Left lung (tissue), 14 donors: ENCODE data around the gene PMAIP1. TPM values are rescaled to one million over a fixed set of nuclear protein-coding genes. Genes with fewer than 3 reads are reported as not detected.
"Not testable (repeated sequence)": the region's sequence is repeated elsewhere in the genome, so short reads cannot be mapped to it uniquely, and the experiment has no call there.

ENCODE experiments used
- ATAC-seq: fragments of 200-7000 bp; cut with Tn5 transposase; one replicate; pipeline ENCODE4 v1.9.1; 2020; ENCODE audit warnings: moderate library complexity
- DNase-seq, 4 donors: peaks; one replicate each; pipeline ENCODE4 v3.0.0-alpha.2; 2013 to 2020
- H3K27ac ChIP-seq, 2 donors: fragments of 200-600 bp; sonication (generic) in 1 of 2; one replicate each; pipeline versions ENCODE4 v1.5.0 to v1.8.0; 2020 to 2021
- H3K27me3 ChIP-seq, 2 donors: fragments of 200-600 bp; sonication (generic) in 1 of 2; one replicate each; pipeline versions ENCODE4 v1.5.0 to v1.8.0; 2020 to 2021
- H3K36me3 ChIP-seq, 2 donors: fragments of 200-600 bp; sonication (generic) in 1 of 2; one replicate each; pipeline versions ENCODE4 v1.5.0 to v1.8.0; 2020 to 2021
- H3K4me1 ChIP-seq, 2 donors: fragments of 200-600 bp; one replicate each; pipeline ENCODE4 v1.8.0; 2021
- H3K4me3 ChIP-seq, 2 donors: fragments of 200-600 bp; sonication (generic) in 1 of 2; one replicate each; pipeline versions ENCODE4 v1.5.0 to v1.8.0; 2020 to 2021; ENCODE audit warnings: mild to moderate bottlenecking in 1 of 2
- H3K9me3 ChIP-seq, 2 donors: fragments of 200-600 bp; sonication (generic) in 1 of 2; one replicate each; pipeline versions ENCODE4 v1.5.0 to v1.8.0; 2020 to 2021
- CTCF ChIP-seq, 2 donors: fragments of 200-600 bp; sonication (generic) in 1 of 2; IDR thresholded peaks; one replicate each; pipeline versions ENCODE4 v1.5.0 to v1.8.0; 2021; ENCODE audit warnings: antibody characterized with exemption in 2 of 2
- intact Hi-C, 2 donors: fragments of 100-400 bp; cut with DNase I; formaldehyde crosslinking; loops; one replicate each; pipeline versions ENCODE4 v1.11.2 to v1.14.2; 2022
- long read RNA-seq, 12 donors: library from polyadenylated mRNA in 2 of 12; unstranded in 2 of 12; transcript quantifications; one replicate each; pipeline ENCODE4 v2.0.0 and lab custom pipeline, GENCODE V29; 2019 to 2026
- polyA plus RNA-seq, 6 donors: library from polyadenylated mRNA; unstranded; fragments of 120-200 nt; gene quantifications; one replicate each; pipeline ENCODE4 v1.2.1, GENCODE V29; 2013; ENCODE audit not compliant: insufficient read length in 6 of 6
- total RNA-seq, 2 donors: library from RNA; stranded (reverse); fragmentation: NEBNext Ultra II Directional; extraction: Animal tissue kit (Norgen Biotek cat#: 25700); gene quantifications; one replicate each; pipeline ENCODE4 v1.2.1, GENCODE V29; 2021
- donor health status: DM: no; HTN: yes; CAD: no.
- donor health status: DM: no; HTN: no; CAD: no.

PMAIP1 gene
- 1 to 10 TPM; 3.0 to 5.9 TPM for total RNA-seq
- 1 to 10 TPM; 1.2 to 3.0 (median 2.1) TPM for polyA plus RNA-seq
- long read RNA-seq, donor 1: 0 reads
- long read RNA-seq, donor 2, partial matches to known transcripts: 0 of 2 reads
- long read RNA-seq, donor 2, other reads (novel, unspliced or antisense): 0 of 2 reads
- long read RNA-seq, donor 3, partial matches to known transcripts: 0 of 1 reads
- long read RNA-seq, donor 3, other reads (novel, unspliced or antisense): 0 of 1 reads
- long read RNA-seq, donor 4, partial matches to known transcripts: 1 of 5 reads
- long read RNA-seq, donor 4, other reads (novel, unspliced or antisense): 0 of 5 reads
- long read RNA-seq, donor 5, partial matches to known transcripts: 0 of 1 reads
- long read RNA-seq, donor 5, other reads (novel, unspliced or antisense): 0 of 1 reads
- long read RNA-seq, donor 6, partial matches to known transcripts: 0 of 1 reads
- long read RNA-seq, donor 6, other reads (novel, unspliced or antisense): 0 of 1 reads
- long read RNA-seq, donor 7: 0 reads
- long read RNA-seq, donor 8, partial matches to known transcripts: 0 of 2 reads
- long read RNA-seq, donor 8, other reads (novel, unspliced or antisense): 0 of 2 reads
- long read RNA-seq, donor 9: 0 reads
- long read RNA-seq, donor 10, partial matches to known transcripts: 0 of 1 reads
- long read RNA-seq, donor 10, other reads (novel, unspliced or antisense): 0 of 1 reads
- long read RNA-seq, donor 11: 0 reads
- long read RNA-seq, donor 12, partial matches to known transcripts: 0 of 3 reads
- long read RNA-seq, donor 12, other reads (novel, unspliced or antisense): 0 of 3 reads

GRCh38 chr18:59899298-59900221 lies at the start of gene PMAIP1:
Gene PMAIP1, plus strand, starts transcription at chr18:59899996. Its CDS starts 182 bp downstream, at chr18:59900178.
- Histone ChIP-seq H3K27ac (peak within 1 kb of the TSS; percentile 81 to 84), H3K36me3 (no peaks in the 10 kb centered on the region), H3K4me3 (peak within 1 kb of the TSS; percentile 67 to 91), H3K4me1 (peaks cover 0 to 46% of the 10 kb centered on the region in 2 donors), H3K27me3 (peaks cover 0 to 13% of the 10 kb centered on the region in 2 donors), H3K9me3 (no peaks in the 10 kb centered on the region)
- no peak for TF ChIP-seq CTCF (IDR thresholded peaks at IDR 0.05)
- ATAC-seq (peak; percentile 94), DNase-seq (peak; percentile 80 to 95 (median 90))
- intact Hi-C loops: no loop called here

GRCh38 chr18:59851784-59852399 lies 47.9 kb upstream of the PMAIP1 start:
- no peaks in the 10 kb centered on the region for H3K27me3 ChIP-seq
- intact Hi-C loops: no loop called here
- ATAC-seq: no peak
- H3K27ac ChIP-seq: no peak overlapping the region
- no peak for TF ChIP-seq CTCF (IDR thresholded peaks at IDR 0.05)
- no peaks in the 10 kb centered on the region for H3K9me3 ChIP-seq
- H3K4me3 ChIP-seq: no peak overlapping the region
- H3K4me1 ChIP-seq: peaks cover 0 to 3% of the 10 kb centered on the region in 2 donors
- no peak for DNase-seq
- H3K36me3 ChIP-seq: no peaks in the 10 kb centered on the region

- no peak for TF ChIP-seq CTCF (IDR thresholded peaks at IDR 0.05)
- intact Hi-C loops: no loop called here
- no peak for ATAC-seq
Observed at GRCh38 chr18:59852548-59852947, 47.2 kb upstream of the PMAIP1 start.

GRCh38 chr18:59853380-59853779 lies 46.4 kb upstream of the PMAIP1 start:
- DNase-seq (no peak), ATAC-seq (no peak)
- no peak for TF ChIP-seq CTCF (IDR thresholded peaks at IDR 0.05)
- Histone ChIP-seq H3K9me3 (no peaks in the 10 kb centered on the region), H3K27me3 (no peaks in the 10 kb centered on the region), H3K4me1 (no peaks in the 10 kb centered on the region), H3K36me3 (no peaks in the 10 kb centered on the region), H3K4me3 (no peak overlapping the region), H3K27ac (no peak overlapping the region)
- intact Hi-C loops: no loop called here

More at GRCh38 chr18:59852548-59852947, 47.2 kb upstream of the PMAIP1 start:
- Histone ChIP-seq H3K27ac (no peak overlapping the region), H3K9me3 (no peaks in the 10 kb centered on the region), H3K4me1 (no peaks in the 10 kb centered on the region), H3K27me3 (no peaks in the 10 kb centered on the region), H3K36me3 (no peaks in the 10 kb centered on the region), H3K4me3 (no peak overlapping the region)
- DNase-seq: no peak

GRCh38 chr18:59853988-59854387 lies 45.8 kb upstream of the PMAIP1 start:
- intact Hi-C loops, DNase-seq, H3K4me3 ChIP-seq, H3K36me3 ChIP-seq, H3K27me3 ChIP-seq, H3K27ac ChIP-seq, H3K9me3 ChIP-seq, H3K4me1 ChIP-seq: not testable (repeated sequence)
- peak; percentile 68 for ATAC-seq
